ENCODE measurements around the gene MYEOV. TPM values are rescaled to one million over a fixed set of nuclear protein-coding genes. Genes with fewer than 3 reads are reported as not detected.

The MYEOV gene
- total RNA-seq, 1 experiment from 2014 or later: 0.22 TPM

DNA sequence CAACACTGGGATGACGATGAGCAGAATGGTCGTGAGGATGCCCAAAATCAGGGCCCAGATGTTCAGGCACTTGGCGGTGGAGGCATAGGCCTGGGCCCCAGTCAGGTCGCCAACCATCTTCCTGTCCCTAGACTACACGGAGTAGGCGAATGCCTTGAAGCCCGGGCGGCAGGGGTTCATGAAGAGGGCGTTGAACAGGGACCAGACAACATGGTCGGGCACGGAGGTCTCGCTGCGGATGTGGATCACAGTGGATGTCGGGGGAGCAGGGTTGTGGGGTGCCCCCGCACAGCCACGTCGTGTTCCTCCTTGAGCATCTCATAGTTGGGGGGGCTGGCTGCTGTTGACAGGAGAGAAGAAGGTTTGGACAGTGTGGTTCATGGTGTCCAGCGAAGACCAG, 9.5 kb downstream of the MYEOV start:
- H3K36me3 Mint-ChIP-seq (ENCODE audit: insufficient read depth in 1 of 3, low read depth in 3 of 3): no peaks in the 10 kb centered on the region
- H3T11ph ChIP-seq (ENCODE audit: low read length): no peak overlapping the region
- no peak overlapping the region for H3K4me2 ChIP-seq (ENCODE audit: insufficient read depth, insufficient read length, low read length)
- WGBS (ENCODE audit: extremely low coverage, insufficient read length, low lambda C conversion rate): no CpG with 5 or more reads among the region's 18 CpGs
- no peaks in the 10 kb centered on the region for H3K27me3 ChIP-seq (ENCODE audit: insufficient read depth, low read length)
- H2BK5ac ChIP-seq (ENCODE audit: insufficient read length, low read length): no peak overlapping the region
- no peak overlapping the region for H4K5ac ChIP-seq (ENCODE audit: insufficient read length, low read depth, low read length)
- no peak overlapping the region for H3K56ac ChIP-seq (ENCODE audit: insufficient read length, low read depth, low read length)
- H3K4me1 Mint-ChIP-seq: peaks cover 2% of the 10 kb centered on the region in 2 experiments; a peak in 2 of 4 replicates
- H3K23ac ChIP-seq (ENCODE audit: insufficient read length, low read depth, low read length): no peak overlapping the region
- H3K4me1 ChIP-seq (ENCODE audit: insufficient read depth, low read length): no peaks in the 10 kb centered on the region
- no peaks in the 10 kb centered on the region for H3K9me3 ChIP-seq (ENCODE audit: control insufficient read depth, low read depth, low read length)
- peaks cover 11% of the 10 kb centered on the region for H3K27me3 Mint-ChIP-seq (ENCODE audit: low read depth)
- DNase-seq: no peak
- H3K9me3 Mint-ChIP-seq: no peaks in the 10 kb centered on the region
- no peaks in the 10 kb centered on the region for H3K79me2 ChIP-seq (ENCODE audit: insufficient read depth, low read length)
- no peak overlapping the region for H2BK12ac ChIP-seq (ENCODE audit: insufficient read length, low read depth, low read length)
- H2AK5ac ChIP-seq (ENCODE audit: insufficient read length, low read length): no peak overlapping the region
- H4K20me1 ChIP-seq (ENCODE audit: control insufficient read depth, insufficient read depth, insufficient read length): peaks cover 2% of the 10 kb centered on the region
- no peak overlapping the region for H2AFZ ChIP-seq (ENCODE audit: low read length)
- no peak overlapping the region for H3K27ac ChIP-seq (ENCODE audit: insufficient read length, low read depth, low read length)
- H4K8ac ChIP-seq (replicated peaks; ENCODE audit: insufficient read length, low read depth, low read length): no peak overlapping the region
- no peak overlapping the region for H3K14ac ChIP-seq (ENCODE audit: insufficient read depth, low read length)
- H3K79me1 ChIP-seq (ENCODE audit: insufficient read depth, low read depth, low read length, poor library complexity, severe bottlenecking): no peaks in the 10 kb centered on the region
- H3K4ac ChIP-seq (ENCODE audit: low read depth, low read length): no peak overlapping the region
- TF ChIP-seq, protein P1, sequence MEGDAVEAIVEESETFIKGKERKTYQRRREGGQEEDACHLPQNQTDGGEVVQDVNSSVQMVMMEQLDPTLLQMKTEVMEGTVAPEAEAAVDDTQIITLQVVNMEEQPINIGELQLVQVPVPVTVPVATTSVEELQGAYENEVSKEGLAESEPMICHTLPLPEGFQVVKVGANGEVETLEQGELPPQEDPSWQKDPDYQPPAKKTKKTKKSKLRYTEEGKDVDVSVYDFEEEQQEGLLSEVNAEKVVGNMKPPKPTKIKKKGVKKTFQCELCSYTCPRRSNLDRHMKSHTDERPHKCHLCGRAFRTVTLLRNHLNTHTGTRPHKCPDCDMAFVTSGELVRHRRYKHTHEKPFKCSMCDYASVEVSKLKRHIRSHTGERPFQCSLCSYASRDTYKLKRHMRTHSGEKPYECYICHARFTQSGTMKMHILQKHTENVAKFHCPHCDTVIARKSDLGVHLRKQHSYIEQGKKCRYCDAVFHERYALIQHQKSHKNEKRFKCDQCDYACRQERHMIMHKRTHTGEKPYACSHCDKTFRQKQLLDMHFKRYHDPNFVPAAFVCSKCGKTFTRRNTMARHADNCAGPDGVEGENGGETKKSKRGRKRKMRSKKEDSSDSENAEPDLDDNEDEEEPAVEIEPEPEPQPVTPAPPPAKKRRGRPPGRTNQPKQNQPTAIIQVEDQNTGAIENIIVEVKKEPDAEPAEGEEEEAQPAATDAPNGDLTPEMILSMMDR (conservative IDR thresholded peaks at IDR 0.05): no peak
- H2BK20ac ChIP-seq (ENCODE audit: low read depth, low read length, poor library complexity, severe bottlenecking): no peak overlapping the region
- H3K4me3 Mint-ChIP-seq: no peak overlapping the region
- H2BK15ac ChIP-seq (ENCODE audit: low read depth, low read length): no peak overlapping the region
- no peak overlapping the region for H4K91ac ChIP-seq (ENCODE audit: insufficient read length, low read depth, low read length)
- H2BK120ac ChIP-seq (ENCODE audit: low read depth, low read length, poor library complexity, severe bottlenecking): no peak overlapping the region
- no peak overlapping the region for H3K9ac ChIP-seq (ENCODE audit: extremely low read depth, insufficient read length, low read length)
- no peak overlapping the region for H3K18ac ChIP-seq (ENCODE audit: insufficient read length, low read depth, low read length)
- no peak overlapping the region for H3K27ac Mint-ChIP-seq
- no peaks in the 10 kb centered on the region for H3K23me2 ChIP-seq (ENCODE audit: insufficient read length, low read depth, low read length, poor library complexity, severe bottlenecking)

All from H9 (cell line).